ENCODE data around the gene TMEM63B.

DNA sequence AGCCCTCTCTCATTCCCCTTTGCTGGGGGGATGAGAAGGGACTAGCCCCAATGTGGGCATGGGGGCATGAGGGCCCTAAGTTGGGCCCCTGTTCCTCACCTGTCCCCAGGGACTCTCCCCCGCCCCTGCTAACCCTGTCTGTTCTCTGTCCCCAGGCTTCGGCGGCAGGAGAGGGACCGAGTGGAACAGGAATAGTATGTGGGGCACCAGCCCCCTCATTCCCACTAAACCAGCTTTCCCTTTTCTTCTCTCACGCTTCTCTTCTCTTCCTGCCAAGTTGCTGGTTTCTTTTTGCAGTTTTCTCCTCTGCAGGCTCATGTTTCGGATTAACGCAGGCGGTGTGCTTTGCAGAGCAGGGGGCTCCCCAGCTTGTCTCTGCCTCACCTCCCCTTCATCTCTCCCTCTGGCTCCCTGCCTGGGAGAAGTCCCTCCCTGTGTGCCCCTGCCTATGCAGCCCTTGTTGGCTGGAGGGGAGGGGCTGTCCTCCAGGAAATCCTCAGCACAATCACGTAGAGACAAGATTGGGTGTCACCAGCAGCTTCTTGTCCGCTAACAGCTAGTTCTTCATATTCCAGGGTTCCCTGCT lies 7.9 kb downstream of the TMEM63B start:
- TF ChIP-seq, protein P1, sequence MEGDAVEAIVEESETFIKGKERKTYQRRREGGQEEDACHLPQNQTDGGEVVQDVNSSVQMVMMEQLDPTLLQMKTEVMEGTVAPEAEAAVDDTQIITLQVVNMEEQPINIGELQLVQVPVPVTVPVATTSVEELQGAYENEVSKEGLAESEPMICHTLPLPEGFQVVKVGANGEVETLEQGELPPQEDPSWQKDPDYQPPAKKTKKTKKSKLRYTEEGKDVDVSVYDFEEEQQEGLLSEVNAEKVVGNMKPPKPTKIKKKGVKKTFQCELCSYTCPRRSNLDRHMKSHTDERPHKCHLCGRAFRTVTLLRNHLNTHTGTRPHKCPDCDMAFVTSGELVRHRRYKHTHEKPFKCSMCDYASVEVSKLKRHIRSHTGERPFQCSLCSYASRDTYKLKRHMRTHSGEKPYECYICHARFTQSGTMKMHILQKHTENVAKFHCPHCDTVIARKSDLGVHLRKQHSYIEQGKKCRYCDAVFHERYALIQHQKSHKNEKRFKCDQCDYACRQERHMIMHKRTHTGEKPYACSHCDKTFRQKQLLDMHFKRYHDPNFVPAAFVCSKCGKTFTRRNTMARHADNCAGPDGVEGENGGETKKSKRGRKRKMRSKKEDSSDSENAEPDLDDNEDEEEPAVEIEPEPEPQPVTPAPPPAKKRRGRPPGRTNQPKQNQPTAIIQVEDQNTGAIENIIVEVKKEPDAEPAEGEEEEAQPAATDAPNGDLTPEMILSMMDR (conservative IDR thresholded peaks at IDR 0.05), result no peak
- TF ChIP-seq ZFX (IDR thresholded peaks at IDR 0.05), result no peak
